ENCODE measurements around the gene C2CD4C.

- TF ChIP-seq CTCF (IDR thresholded peaks at IDR 0.05) = no peak
- TF ChIP-seq POLR2A (IDR thresholded peaks at IDR 0.05) = no peak
- TF ChIP-seq POLR2AphosphoS5 (IDR thresholded peaks at IDR 0.05) = no peak
Measured at GRCh38 chr19:443005-443404, 34.1 kb upstream of the C2CD4C start.
